Liver (tissue), 3 donors: Measurements from ENCODE around the gene PTCSC3.

ENCODE experiments used
- CTCF ChIP-seq: fragments of 150-350 bp; IDR thresholded peaks from 2 replicates; pipeline ENCODE4 v1.5.1; 2017; ENCODE audit warnings: improper control_type of control experiment, low read depth, low read length; ENCODE audit not compliant: missing input control
- FOXA1 ChIP-seq: IDR thresholded peaks from 2 replicates; pipeline ENCODE4 v1.6.1; 2016; ENCODE audit warnings: antibody characterized with exemption
- HNF4A ChIP-seq, 2 donors: conservative IDR thresholded peaks; 2 replicates each; pipeline ENCODE4 v1.6.1; 2016; ENCODE audit warnings: antibody characterized with exemption in 2 of 2, mild to moderate bottlenecking in 2 of 2
- MAX ChIP-seq: IDR thresholded peaks from 2 replicates; pipeline ENCODE4 v1.6.1; 2016; ENCODE audit warnings: antibody characterized with exemption
- RAD21 ChIP-seq, 2 donors: IDR thresholded peaks; 2 replicates each; pipeline ENCODE4 v1.6.1; 2016; ENCODE audit warnings: antibody characterized with exemption in 2 of 2, mild to moderate bottlenecking in 2 of 2
- REST ChIP-seq: IDR thresholded peaks from 2 replicates; pipeline ENCODE4 v1.6.1; 2016; ENCODE audit warnings: antibody characterized with exemption, mild to moderate bottlenecking
- RXRA ChIP-seq, 2 donors: IDR thresholded peaks; 2 replicates each; pipeline ENCODE4 v1.6.1; 2017 to 2018; ENCODE audit warnings: antibody characterized with exemption in 2 of 2, mild to moderate bottlenecking in 1 of 2
- TAF1 ChIP-seq: conservative IDR thresholded peaks from 2 replicates; pipeline ENCODE4 v1.6.1; 2016; ENCODE audit warnings: antibody characterized with exemption, mild to moderate bottlenecking
- YY1 ChIP-seq: IDR thresholded peaks from 2 replicates; pipeline ENCODE4 v1.6.1; 2016; ENCODE audit warnings: antibody characterized with exemption, mild to moderate bottlenecking
- ZBTB33 ChIP-seq: IDR thresholded peaks from 2 replicates; pipeline ENCODE4 v1.6.1; 2016; ENCODE audit warnings: antibody characterized with exemption
- donor health status: healthy.
- donor health status: healthy.

- TF ChIP-seq FOXA1 = no peak
- TF ChIP-seq CTCF = no peak
- no peak for TF ChIP-seq YY1
- TF ChIP-seq HNF4A (conservative IDR thresholded peaks at IDR 0.05) = no peak
- no peak for TF ChIP-seq RXRA (IDR thresholded peaks at IDR 0.05)
- no peak for TF ChIP-seq RAD21 (IDR thresholded peaks at IDR 0.05)
- no peak for TF ChIP-seq TAF1
- TF ChIP-seq MAX = no peak
- TF ChIP-seq REST = no peak
- TF ChIP-seq ZBTB33 = no peak
These were observed 38.7 kb upstream of the PTCSC3 start for GRCh38 chr14:36215217-36215598.
